Activated CD4-positive, alpha-beta T cell treated with anti-CD3 and anti-CD28 coated beads for 1 hour (primary cell): ENCODE data around the gene HOXC6.

ENCODE experiments used
- DNase-seq: peaks from one replicate; pipeline ENCODE4 v3.0.0-alpha.2; 2020

Gene HOXC6

GRCh38 chr12:54002915-54003389, 25.3 kb upstream of the HOXC6 start:
- DNase-seq, result no peak

GRCh38 chr12:54003625-54004024, 24.6 kb upstream of the HOXC6 start:
- DNase-seq, result no peak

DNA sequence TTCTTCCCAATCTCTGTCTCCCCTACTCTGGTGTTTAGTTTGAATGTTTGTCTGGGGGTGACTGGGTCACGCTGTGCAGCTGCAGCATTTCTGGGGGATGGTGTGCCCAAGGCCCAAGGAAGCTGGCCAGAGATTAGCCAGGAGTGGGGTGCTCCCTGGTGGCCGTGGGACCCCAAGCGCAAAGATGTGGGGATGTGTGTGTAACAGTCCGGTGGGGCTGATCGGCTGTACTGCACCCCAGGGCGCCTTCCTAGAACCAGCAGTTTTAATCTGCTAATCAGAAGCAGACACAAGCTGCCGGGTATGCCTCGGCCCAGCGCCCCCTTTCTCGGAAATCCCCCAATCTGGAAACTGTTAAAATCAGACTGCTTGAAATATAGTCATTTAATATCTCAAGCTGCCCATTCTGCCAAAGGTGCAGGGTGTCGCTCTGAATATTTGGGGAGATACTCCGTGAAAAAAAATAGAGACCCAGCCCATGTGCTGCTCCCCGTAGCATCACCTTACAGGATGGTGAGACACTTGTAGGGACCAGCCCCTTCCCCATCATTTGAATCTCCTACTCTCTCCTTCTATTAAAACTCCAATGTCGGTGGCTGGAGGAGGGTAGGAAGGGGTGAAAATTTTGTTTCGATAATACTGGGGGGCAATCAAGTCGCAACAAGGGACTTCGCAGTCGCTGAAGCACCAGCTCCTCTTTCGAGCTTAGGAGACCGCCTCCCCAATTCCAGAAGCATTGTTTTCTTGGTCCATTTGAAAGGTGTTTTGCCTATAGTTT, 24.0 kb upstream of the HOXC6 start:
- no peak for DNase-seq

DNA sequence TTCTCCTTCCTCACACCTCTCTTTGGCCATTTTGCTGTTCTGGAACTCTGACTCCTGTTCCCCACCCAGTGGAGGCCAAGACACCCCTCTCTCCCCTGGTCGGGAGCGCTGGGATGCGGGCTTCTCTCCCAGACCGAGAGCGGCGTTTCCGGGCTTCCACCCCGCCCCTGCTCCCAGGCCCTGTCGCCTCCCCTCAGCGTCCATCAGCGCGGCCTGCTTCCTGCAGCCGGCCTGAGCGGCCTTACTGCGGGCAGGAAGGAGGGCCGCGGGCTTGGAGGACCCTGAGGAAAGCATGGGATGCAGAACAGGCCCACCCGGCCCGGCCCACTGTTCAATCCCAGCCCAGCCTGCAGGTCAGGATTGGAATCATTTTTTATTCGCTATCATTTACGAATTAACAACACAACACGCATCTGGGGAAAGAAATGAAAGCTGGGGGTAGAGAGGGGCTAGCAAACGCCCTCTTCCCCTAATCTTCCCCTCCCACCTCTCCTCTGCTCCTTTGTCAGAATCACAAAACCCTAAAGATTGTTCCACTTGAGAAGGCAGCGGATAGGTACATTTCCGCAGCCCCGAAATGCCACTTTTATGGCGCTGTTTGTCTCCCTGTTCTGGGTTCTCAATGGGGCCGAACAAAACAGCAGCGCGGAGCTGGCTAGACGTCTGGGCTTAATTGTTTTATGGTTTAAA, 23.3 kb upstream of the HOXC6 start:
- no peak for DNase-seq

DNA sequence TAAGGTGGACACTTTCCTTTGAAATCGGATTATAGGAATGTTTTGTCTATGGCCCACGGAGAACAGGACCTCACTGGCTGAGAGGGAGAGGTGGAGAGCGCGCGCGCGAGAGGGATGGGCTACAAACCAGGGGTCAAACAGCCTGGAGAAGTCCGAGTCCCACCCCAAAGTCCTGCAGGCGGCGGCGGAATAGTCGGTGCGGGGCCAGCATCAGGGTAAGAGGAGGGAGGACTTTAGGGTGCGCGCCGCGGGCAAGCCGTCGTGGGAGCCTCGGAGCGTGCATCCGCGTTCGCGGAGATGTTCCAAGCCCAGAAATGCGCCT, 22.7 kb upstream of the HOXC6 start:
- DNase-seq, result no peak

GRCh38 chr12:54005853-54006558, 22.2 kb upstream of the HOXC6 start:
- DNase-seq, result peak; percentile 75

DNA sequence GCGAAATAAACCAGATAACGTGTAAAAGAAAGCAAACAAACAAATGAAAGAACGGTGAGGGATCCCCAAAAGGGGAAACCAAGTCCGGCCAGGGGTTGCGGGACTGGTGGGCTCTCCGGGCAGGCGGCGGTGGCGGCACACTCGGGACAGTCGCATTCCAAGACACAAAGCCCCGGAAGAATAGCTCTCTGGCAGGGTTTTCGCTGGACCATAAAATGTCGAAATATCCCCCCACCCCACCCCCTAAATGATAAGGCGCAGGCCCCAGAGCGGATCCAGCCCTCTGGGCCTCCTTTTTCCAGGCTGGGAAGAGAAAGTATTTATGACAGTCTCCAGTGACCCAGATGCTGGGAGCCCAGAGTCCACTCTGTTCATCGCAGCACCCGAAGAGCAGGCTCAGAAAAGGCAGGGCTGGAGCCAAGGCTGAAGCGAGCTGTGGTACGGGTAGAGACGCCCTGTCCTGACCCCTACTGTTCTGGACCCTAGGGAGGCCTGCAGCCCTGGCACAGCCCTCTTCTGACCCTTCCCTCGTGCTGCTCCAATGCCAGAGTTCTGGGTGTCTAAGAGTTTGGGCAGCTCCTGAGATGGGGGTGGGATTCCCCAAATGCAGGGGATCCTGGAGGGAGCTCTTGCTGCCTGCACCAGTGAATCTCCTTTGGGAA, 21.6 kb upstream of the HOXC6 start:
- DNase-seq, result no peak

GRCh38 chr12:54007538-54008259, 20.5 kb upstream of the HOXC6 start:
- DNase-seq, result no peak

DNA sequence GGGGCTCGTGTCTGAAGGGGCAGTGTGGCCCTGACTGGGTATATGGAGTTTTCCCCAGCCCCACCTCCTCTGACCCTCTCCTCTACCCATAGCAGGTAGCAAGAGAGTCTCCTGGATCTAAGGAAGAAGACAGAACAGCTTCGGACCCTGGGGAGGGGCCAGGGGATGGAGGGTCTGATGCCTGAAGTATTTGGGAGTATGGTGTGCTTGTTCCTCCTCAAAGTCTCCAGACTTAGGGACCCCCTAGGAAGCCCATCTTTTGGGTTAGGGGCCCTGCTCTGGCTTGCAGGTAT, 20.0 kb upstream of the HOXC6 start:
- no peak for DNase-seq

GRCh38 chr12:54009171-54010052, 18.8 kb upstream of the HOXC6 start:
- no peak for DNase-seq

GRCh38 chr12:54010053-54010971, 17.9 kb upstream of the HOXC6 start:
- no peak for DNase-seq

DNA sequence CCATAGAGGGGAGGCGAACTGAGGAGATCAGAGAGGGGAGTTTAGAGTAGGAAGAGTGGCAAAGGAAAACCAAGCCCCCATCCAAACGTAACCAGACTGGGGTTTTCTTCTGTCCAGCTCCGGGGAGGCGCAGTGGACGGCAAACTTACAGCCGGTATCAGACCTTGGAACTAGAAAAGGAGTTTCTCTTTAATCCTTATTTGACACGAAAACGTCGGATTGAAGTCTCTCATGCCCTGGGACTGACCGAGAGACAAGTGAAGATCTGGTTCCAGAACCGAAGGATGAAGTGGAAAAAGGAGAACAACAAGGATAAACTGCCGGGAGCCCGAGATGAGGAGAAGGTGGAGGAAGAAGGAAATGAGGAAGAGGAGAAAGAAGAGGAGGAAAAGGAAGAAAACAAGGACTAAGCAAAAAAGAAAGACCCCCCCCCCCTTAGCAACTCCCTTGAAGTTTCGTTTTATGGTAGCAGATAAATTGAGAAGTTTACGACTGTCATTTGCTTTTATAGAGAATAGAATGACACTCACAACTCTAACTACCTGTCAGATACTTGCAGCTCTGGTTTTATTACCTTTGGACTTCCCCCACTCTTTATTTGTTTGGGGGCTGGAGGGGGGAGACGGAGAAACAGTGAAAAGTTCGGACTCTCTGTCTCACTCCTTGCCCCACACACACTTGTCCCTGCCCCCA, 17.1 kb upstream of the HOXC6 start:
- no peak for DNase-seq

GRCh38 chr12:54011665-54012532, 16.3 kb upstream of the HOXC6 start:
- no peak for DNase-seq

DNA sequence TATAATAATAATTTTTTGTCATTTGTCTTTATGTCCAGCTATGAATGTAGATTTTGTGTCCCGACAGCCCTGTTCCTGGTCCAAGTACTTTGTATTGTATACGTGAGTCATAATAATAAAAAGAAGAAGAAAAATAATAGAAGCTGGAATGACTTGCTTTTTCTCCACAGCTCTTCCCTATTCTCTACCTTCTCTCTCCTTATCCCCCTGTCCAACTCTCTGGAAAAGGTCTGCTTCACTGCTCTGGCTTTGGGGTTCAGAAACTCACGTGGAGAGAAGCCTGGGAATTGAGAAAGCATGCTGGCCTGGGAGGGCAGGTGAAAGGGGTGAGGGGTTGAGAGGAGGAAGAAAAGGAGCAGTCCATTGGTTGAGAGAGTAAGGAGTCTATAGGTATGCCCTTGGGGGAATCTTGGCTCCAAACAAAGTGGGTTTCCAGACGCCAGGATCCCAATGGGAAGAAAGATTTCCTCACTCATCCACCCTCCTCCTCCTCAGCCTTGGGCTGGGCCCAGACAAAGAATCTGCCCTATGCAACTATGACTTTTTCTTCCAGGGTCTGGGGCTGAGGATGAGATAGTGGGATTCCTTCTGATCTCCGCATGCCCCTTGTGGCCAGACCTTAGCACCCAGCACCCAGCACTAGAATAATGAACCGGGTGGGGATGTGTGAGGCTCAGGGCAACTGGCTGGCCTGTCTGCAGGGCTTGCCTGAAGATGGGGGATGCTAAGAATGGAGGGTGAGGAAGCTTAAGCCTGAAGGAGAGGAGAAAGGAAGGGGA, 15.4 kb upstream of the HOXC6 start:
- DNase-seq, result no peak

GRCh38 chr12:54014377-54015017, 13.7 kb upstream of the HOXC6 start:
- DNase-seq, result no peak

DNA sequence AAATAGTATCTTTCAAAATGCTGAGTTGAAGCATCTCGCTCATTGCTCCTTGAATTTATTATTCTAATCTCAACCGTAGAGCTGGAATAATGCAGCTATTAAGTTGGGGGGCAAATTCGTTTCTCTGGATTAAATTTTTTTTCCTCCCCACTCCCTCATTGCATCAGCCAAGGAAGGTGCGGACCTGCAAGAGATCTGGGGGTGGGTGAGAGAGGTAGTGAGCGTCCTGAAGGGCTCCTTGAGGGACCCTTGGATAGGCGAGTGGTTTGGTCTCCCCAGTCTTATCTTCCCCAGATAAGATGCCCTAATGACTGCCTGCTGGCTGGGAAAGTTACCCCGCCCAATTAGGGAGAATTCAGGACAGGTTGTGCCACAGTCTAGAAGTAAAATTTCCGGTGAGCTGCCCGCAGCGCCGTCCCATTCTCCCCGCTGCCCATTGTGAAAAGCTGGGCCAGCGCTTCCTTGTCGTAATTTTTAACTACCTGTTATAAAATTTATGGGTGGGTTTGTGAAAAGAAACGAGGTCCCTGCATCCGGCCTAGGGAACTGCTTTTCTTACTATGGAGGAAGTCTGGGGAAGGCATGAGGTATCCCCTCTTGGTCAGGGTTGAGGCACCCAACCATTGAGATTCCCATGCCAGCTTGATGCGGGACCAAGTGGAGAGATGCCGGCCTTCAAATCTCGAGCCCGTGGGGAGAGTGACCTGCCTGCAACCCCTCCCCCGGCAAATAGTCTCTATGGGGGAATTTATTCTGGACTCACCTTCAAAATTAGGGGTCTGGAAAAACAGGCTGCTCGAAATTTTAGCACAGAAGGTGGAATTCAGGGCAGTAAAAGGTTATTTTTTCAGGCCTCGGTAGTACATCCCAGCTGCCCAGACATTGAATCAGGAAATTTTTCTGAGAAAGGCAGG, 13.0 kb upstream of the HOXC6 start:
- DNase-seq, result no peak

- no peak for DNase-seq
Observed at GRCh38 chr12:54016051-54016450, 12.2 kb upstream of the HOXC6 start.
